Smooth muscle cell (in vitro differentiated cells): Measurements from ENCODE around the gene MYO3B. TPM values are rescaled to one million over a fixed set of nuclear protein-coding genes. Genes with fewer than 3 reads are reported as not detected.

Experiments
- DNase-seq: peaks from one replicate; lab custom pipeline; 2025; ENCODE audit not compliant: unreplicated experiment; lab: John Stamatoyannopoulos, UW
- H2AFZ ChIP-seq: fragments of 200-600 bp; sonication (generic); 2 replicates; pipeline ENCODE4 v1.6.0; 2016; ENCODE audit warnings: antibody characterized with exemption, low read depth, mild to moderate bottlenecking
- H3F3A ChIP-seq: fragments of 200-600 bp; sonication (generic); 2 replicates; pipeline ENCODE4 v1.6.0; 2017; ENCODE audit warnings: antibody characterized with exemption, low read depth
- H3K27ac ChIP-seq: fragments of 200-600 bp; sonication (generic); 2 replicates; pipeline ENCODE4 v1.5.1; 2016; ENCODE audit warnings: low read depth, mild to moderate bottlenecking
- H3K27me3 ChIP-seq: fragments of 200-600 bp; sonication (generic); 2 replicates; pipeline ENCODE4 v1.6.1; 2016; ENCODE audit warnings: low read depth, mild to moderate bottlenecking
- H3K36me3 ChIP-seq: fragments of 200-600 bp; sonication (generic); 2 replicates; pipeline ENCODE4 v1.5.1; 2016; ENCODE audit warnings: low read depth
- H3K4me1 ChIP-seq: fragments of 200-600 bp; sonication (generic); 2 replicates; pipeline ENCODE4 v1.5.1; 2016; ENCODE audit warnings: low read depth
- H3K4me2 ChIP-seq: fragments of 200-600 bp; sonication (generic); 2 replicates; pipeline ENCODE4 v1.6.0; 2016; ENCODE audit warnings: mild to moderate bottlenecking
- H3K4me3 ChIP-seq: fragments of 200-600 bp; sonication (generic); 2 replicates; pipeline ENCODE4 v1.5.1; 2016; ENCODE audit warnings: mild to moderate bottlenecking
- H3K79me2 ChIP-seq: fragments of 200-600 bp; sonication (generic); 2 replicates; pipeline ENCODE4 v1.6.0; 2016; ENCODE audit warnings: low read depth, mild to moderate bottlenecking
- H3K9ac ChIP-seq: fragments of 200-600 bp; sonication (generic); 2 replicates; pipeline ENCODE4 v1.6.0; 2016; ENCODE audit warnings: low read depth
- H3K9me3 ChIP-seq: fragments of 200-600 bp; sonication (generic); replicated peaks from 2 replicates; pipeline ENCODE4 v1.5.1; 2016; ENCODE audit warnings: low read depth
- H4K20me1 ChIP-seq: fragments of 200-600 bp; sonication (generic); 2 replicates; pipeline ENCODE4 v1.6.0; 2016; ENCODE audit warnings: low read depth
- CTCF ChIP-seq: fragments of 200-600 bp; sonication (generic); IDR thresholded peaks from 2 replicates; pipeline ENCODE4 v1.5.1; 2017; ENCODE audit warnings: borderline replicate concordance, mild to moderate bottlenecking, antibody characterized with exemption; ENCODE audit not compliant: insufficient read depth, poor library complexity, severe bottlenecking
- WGBS: methylation state at CpG from one replicate; pipeline ENCODE4 v1.1.7; 2016; ENCODE audit warnings: low lambda C conversion rate; 5-methylcytosine and 5-hydroxymethylcytosine counted together
- polyA plus RNA-seq: library from polyadenylated mRNA; unstranded; fragments of >200 nt; fragmentation: Nextera tagmentation; extraction: Ambion mirVana; gene quantifications from 2 replicates; pipeline ENCODE4 v1.2.1, GENCODE V29; 2016
- total RNA-seq: library from RNA; depleted of rRNA; stranded (reverse); fragments of >200 nt; gene quantifications from 2 replicates; pipeline ENCODE4 v1.2.3, GENCODE V29; 2014

Gene MYO3B
- total and polyA plus RNA-seq, 2 experiments from 2014 or later: 0.47 to 3.1 TPM

GRCh38 chr2:170525566-170525900 is 347.6 kb downstream of the MYO3B start:
- 4% methylated on average over 5 of the region's 5 CpGs for WGBS
- peak overlapping the region; percentile 67 for H3K4me2 ChIP-seq

GRCh38 chr2:170530284-170530745 is 352.4 kb downstream of the MYO3B start:
- Histone ChIP-seq H4K20me1 (no peaks in the 10 kb centered on the region), H3K27me3 (no peaks in the 10 kb centered on the region), H3K4me1 (peaks cover 15% of the 10 kb centered on the region), H3K9ac (no peak overlapping the region), H3K36me3 (no peaks in the 10 kb centered on the region), H3K9me3 (no peaks in the 10 kb centered on the region), H2AFZ (no peak overlapping the region), H3F3A (no peaks in the 10 kb centered on the region), H3K27ac (no peak overlapping the region), H3K4me2 (peak overlapping the region; percentile 64), H3K79me2 (no peaks in the 10 kb centered on the region), H3K4me3 (no peak overlapping the region)
- TF ChIP-seq CTCF: no peak
- no peak for DNase-seq
- 35% methylated on average over 7 of the region's 7 CpGs for WGBS

More at GRCh38 chr2:170525566-170525900, 347.6 kb downstream of the MYO3B start:
- Histone ChIP-seq H2AFZ (no peak overlapping the region), H3K9ac (no peak overlapping the region), H3K36me3 (no peaks in the 10 kb centered on the region), H3K4me1 (peaks cover 18% of the 10 kb centered on the region), H3K27ac (peak overlapping the region; percentile 31), H3K79me2 (no peaks in the 10 kb centered on the region), H3K27me3 (no peaks in the 10 kb centered on the region), H4K20me1 (no peaks in the 10 kb centered on the region), H3F3A (no peaks in the 10 kb centered on the region), H3K9me3 (no peaks in the 10 kb centered on the region), H3K4me3 (no peak overlapping the region)
- DNase-seq: peak; percentile 10
- no peak for TF ChIP-seq CTCF

GRCh38 chr2:170530803-170531564 is 353.0 kb downstream of the MYO3B start:
- H3F3A ChIP-seq: no peaks in the 10 kb centered on the region
- H3K4me2 ChIP-seq: no peak overlapping the region
- H3K79me2 ChIP-seq: no peaks in the 10 kb centered on the region
- no peaks in the 10 kb centered on the region for H4K20me1 ChIP-seq
- H3K27me3 ChIP-seq: no peaks in the 10 kb centered on the region
- H3K36me3 ChIP-seq: no peaks in the 10 kb centered on the region
- peaks cover 11% of the 10 kb centered on the region for H3K4me1 ChIP-seq
- no peak for DNase-seq
- no peak overlapping the region for H3K4me3 ChIP-seq
- TF ChIP-seq CTCF: no peak
- no peak overlapping the region for H3K27ac ChIP-seq
- no peak overlapping the region for H2AFZ ChIP-seq
- H3K9ac ChIP-seq: no peak overlapping the region
- 53% methylated on average over 2 of the region's 2 CpGs for WGBS
- H3K9me3 ChIP-seq: no peaks in the 10 kb centered on the region

GRCh38 chr2:170531876-170532275 is 353.9 kb downstream of the MYO3B start:
- TF ChIP-seq CTCF: no peak
- Histone ChIP-seq H3K27me3 (no peaks in the 10 kb centered on the region), H3K79me2 (no peaks in the 10 kb centered on the region), H3K27ac (no peak overlapping the region), H4K20me1 (no peaks in the 10 kb centered on the region), H3K36me3 (no peaks in the 10 kb centered on the region), H3K9ac (no peak overlapping the region), H3K4me3 (no peak overlapping the region), H2AFZ (no peak overlapping the region), H3K4me1 (peaks cover 9% of the 10 kb centered on the region), H3K9me3 (no peaks in the 10 kb centered on the region), H3K4me2 (no peak overlapping the region), H3F3A (no peaks in the 10 kb centered on the region)
- whole genome bisulfite sequencing: 93% methylated on average over 2 of the region's 2 CpGs
- DNase-seq: no peak
